ENCODE data around the gene VEPH1. TPM values are rescaled to one million over a fixed set of nuclear protein-coding genes. Genes with fewer than 3 reads are reported as not detected.

VEPH1 gene
- total RNA-seq, 1 experiment from 2014 or later, result 27.3 TPM

DNA sequence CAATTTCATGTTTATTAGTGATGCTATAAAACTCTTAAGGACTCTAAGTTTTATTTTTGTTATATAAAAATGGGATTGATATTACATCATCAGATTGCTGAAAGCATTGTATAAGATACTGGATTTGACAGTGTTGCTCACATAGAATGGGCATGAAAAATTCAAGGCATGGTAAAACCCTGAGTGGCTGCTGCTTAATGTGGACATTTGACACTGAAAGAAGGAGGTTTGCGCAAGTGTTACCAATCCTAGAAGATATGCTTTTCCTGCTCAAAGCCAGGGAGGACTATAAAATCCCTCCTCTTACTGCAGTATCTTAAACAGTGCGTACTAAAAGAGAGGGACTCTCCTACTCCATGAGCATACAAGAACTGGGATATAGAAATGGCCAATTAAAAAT is 132.3 kb downstream of the VEPH1 start:
- Histone ChIP-seq H3K9me3 (ENCODE audit: low read length) (no peaks in the 10 kb centered on the region), H3K4me3 (ENCODE audit: low read length) (no peak overlapping the region), H3K79me2 (ENCODE audit: low read length) (no peaks in the 10 kb centered on the region), H2AFZ (ENCODE audit: low read length) (no peak overlapping the region), H3K27ac (ENCODE audit: low read length) (no peak overlapping the region), H3K4me1 (ENCODE audit: insufficient read depth, low read length) (0 out of 2 replicates have a peak, but pooled peaks cover under 1% of the 10 kb centered on the region), H4K20me1 (ENCODE audit: low read length) (no peaks in the 10 kb centered on the region), H3K9me2 (replicated peaks; ENCODE audit: low read length) (no peaks in the 10 kb centered on the region), H3K4me2 (ENCODE audit: low read length) (no peak overlapping the region), H3K27me3 (ENCODE audit: low read length) (no peaks in the 10 kb centered on the region), H3F3A (ENCODE audit: low read length, unreplicated experiment) (no peaks in the 10 kb centered on the region), H3K36me3 (ENCODE audit: low read depth, low read length) (no peaks in the 10 kb centered on the region), H3K9ac (ENCODE audit: low read length) (no peak overlapping the region)
- ChIA-PET POLR2A (ENCODE audit: unreplicated experiment) (no interaction called here), CTCF (no interaction called here)
- DNase-seq, result no peak
- BruUV-seq (replicated peaks), result no TSS peak
- no peak for ATAC-seq
- TF ChIP-seq, protein P1, sequence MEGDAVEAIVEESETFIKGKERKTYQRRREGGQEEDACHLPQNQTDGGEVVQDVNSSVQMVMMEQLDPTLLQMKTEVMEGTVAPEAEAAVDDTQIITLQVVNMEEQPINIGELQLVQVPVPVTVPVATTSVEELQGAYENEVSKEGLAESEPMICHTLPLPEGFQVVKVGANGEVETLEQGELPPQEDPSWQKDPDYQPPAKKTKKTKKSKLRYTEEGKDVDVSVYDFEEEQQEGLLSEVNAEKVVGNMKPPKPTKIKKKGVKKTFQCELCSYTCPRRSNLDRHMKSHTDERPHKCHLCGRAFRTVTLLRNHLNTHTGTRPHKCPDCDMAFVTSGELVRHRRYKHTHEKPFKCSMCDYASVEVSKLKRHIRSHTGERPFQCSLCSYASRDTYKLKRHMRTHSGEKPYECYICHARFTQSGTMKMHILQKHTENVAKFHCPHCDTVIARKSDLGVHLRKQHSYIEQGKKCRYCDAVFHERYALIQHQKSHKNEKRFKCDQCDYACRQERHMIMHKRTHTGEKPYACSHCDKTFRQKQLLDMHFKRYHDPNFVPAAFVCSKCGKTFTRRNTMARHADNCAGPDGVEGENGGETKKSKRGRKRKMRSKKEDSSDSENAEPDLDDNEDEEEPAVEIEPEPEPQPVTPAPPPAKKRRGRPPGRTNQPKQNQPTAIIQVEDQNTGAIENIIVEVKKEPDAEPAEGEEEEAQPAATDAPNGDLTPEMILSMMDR (conservative IDR thresholded peaks at IDR 0.05; ENCODE audit: low read depth, low read length), result no peak
- no peak for TF ChIP-seq EZH2 (IDR thresholded peaks at IDR 0.05; ENCODE audit: low read length, unreplicated experiment)
- no peak for TF ChIP-seq EZH2phosphoT487 (IDR thresholded peaks at IDR 0.05; ENCODE audit: borderline replicate concordance, low read length)
- intact Hi-C loops (cut with micrococcal nuclease), result no loop called here

- Histone ChIP-seq H3K9ac (ENCODE audit: low read length) (no peak overlapping the region), H3K4me3 (ENCODE audit: low read length) (no peak overlapping the region), H4K20me1 (ENCODE audit: low read length) (no peaks in the 10 kb centered on the region), H3K9me3 (ENCODE audit: low read length) (no peaks in the 10 kb centered on the region), H3K27ac (ENCODE audit: low read length) (no peak overlapping the region), H3K79me2 (ENCODE audit: low read length) (no peaks in the 10 kb centered on the region), H3K36me3 (ENCODE audit: low read depth, low read length) (no peaks in the 10 kb centered on the region), H2AFZ (ENCODE audit: low read length) (no peak overlapping the region), H3K4me1 (ENCODE audit: insufficient read depth, low read length) (peaks cover 7% of the 10 kb centered on the region), H3K4me2 (ENCODE audit: low read length) (no peak overlapping the region), H3K27me3 (ENCODE audit: low read length) (no peaks in the 10 kb centered on the region), H3F3A (ENCODE audit: low read length, unreplicated experiment) (no peaks in the 10 kb centered on the region), H3K9me2 (replicated peaks; ENCODE audit: low read length) (no peaks in the 10 kb centered on the region)
- CTCF ChIA-PET, result no interaction called here
- TF ChIP-seq EZH2 (IDR thresholded peaks at IDR 0.05; ENCODE audit: low read length, unreplicated experiment) (no peak), EZH2phosphoT487 (IDR thresholded peaks at IDR 0.05; ENCODE audit: borderline replicate concordance, low read length) (no peak)
- TF ChIP-seq, protein P1 (conservative IDR thresholded peaks at IDR 0.05; ENCODE audit: low read depth, low read length), result no peak
- intact Hi-C loops (cut with micrococcal nuclease), result loop anchor here (5.0 kb wide), 1 partner anchor 77 kb away; no protein-coding TSS in a partner anchor
- DNase-seq (no peak), ATAC-seq (no peak)
- no TSS peak for BruUV-seq (replicated peaks)
- POLR2A ChIA-PET (ENCODE audit: unreplicated experiment), result interaction anchor here (0.7 kb wide), 1 partner anchor 30 kb away, joined by 3 read pairs; no protein-coding TSS in a partner anchor
Measured at GRCh38 chr3:157369727-157370421, 133.3 kb downstream of the VEPH1 start.

DNA sequence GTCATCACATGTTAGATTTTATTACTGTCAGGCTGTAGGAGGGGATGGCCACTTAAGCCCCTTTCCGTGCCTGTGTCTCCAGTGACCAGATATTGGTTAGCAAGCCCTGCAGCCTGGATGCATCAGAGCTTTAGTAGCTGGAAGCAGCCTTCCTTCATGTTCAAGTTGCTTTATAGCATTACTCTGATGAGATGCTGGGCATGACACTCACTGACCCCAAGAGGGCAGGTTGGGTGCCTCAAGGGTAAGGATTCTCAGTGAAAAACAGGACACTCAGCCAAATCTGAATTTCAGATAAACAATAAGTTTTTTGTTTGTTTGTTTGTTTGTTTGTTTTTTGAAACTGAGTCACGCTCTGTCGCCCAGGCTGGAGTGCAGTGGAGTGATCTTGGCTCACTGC is 135.0 kb downstream of the VEPH1 start:
- H2AFZ ChIP-seq (ENCODE audit: low read length), result no peak overlapping the region
- ChIA-PET CTCF (no interaction called here), POLR2A (ENCODE audit: unreplicated experiment) (no interaction called here)
- no peak overlapping the region for H3K4me3 ChIP-seq (ENCODE audit: low read length)
- H3K9ac ChIP-seq (ENCODE audit: low read length), result no peak overlapping the region
- H3K36me3 ChIP-seq (ENCODE audit: low read depth, low read length), result no peaks in the 10 kb centered on the region
- H3K4me2 ChIP-seq (ENCODE audit: low read length), result no peak overlapping the region
- no peaks in the 10 kb centered on the region for H3F3A ChIP-seq (ENCODE audit: low read length, unreplicated experiment)
- H3K27ac ChIP-seq (ENCODE audit: low read length), result no peak overlapping the region
- H4K20me1 ChIP-seq (ENCODE audit: low read length), result no peaks in the 10 kb centered on the region
- no TSS peak for BruUV-seq (replicated peaks)
- peaks cover 11% of the 10 kb centered on the region for H3K4me1 ChIP-seq (ENCODE audit: insufficient read depth, low read length)
- TF ChIP-seq EZH2phosphoT487 (IDR thresholded peaks at IDR 0.05; ENCODE audit: borderline replicate concordance, low read length) (no peak), EZH2 (IDR thresholded peaks at IDR 0.05; ENCODE audit: low read length, unreplicated experiment) (no peak)
- TF ChIP-seq, protein P1 (conservative IDR thresholded peaks at IDR 0.05; ENCODE audit: low read depth, low read length), result no peak
- no peaks in the 10 kb centered on the region for H3K79me2 ChIP-seq (ENCODE audit: low read length)
- intact Hi-C loops (cut with micrococcal nuclease), result loop anchor here (5.0 kb wide), 1 partner anchor 79 kb away; no protein-coding TSS in a partner anchor
- H3K9me3 ChIP-seq (ENCODE audit: low read length), result no peaks in the 10 kb centered on the region
- no peaks in the 10 kb centered on the region for H3K27me3 ChIP-seq (ENCODE audit: low read length)
- no peaks in the 10 kb centered on the region for H3K9me2 ChIP-seq (replicated peaks; ENCODE audit: low read length)
- no peak for DNase-seq
- ATAC-seq, result no peak

Data from PC-3 (cell line).